IMR-90 (cell line): Measurements from ENCODE around the gene GGPS1. TPM values are rescaled to one million over a fixed set of nuclear protein-coding genes. Genes with fewer than 3 reads are reported as not detected.

ENCODE experiments used
- ATAC-seq: fragments of 200-7000 bp; cut with Tn5 transposase; 2 replicates; pipeline ENCODE4 v1.9.1; 2020; ENCODE audit warnings: low read depth, mild to moderate bottlenecking, moderate library complexity
- BruUV-seq: library from RNA; stranded (reverse); fragments of 400-500 nt; replicated peaks from 2 replicates; lab custom pipeline; 2021; lab: Mats Ljungman, UMichigan
- CTCF ChIA-PET: fragments of 300-600 bp; formaldehyde crosslinking; extraction: SDS; loops from one replicate; lab custom pipeline; 2021; ENCODE audit warnings: antibody characterized with exemption; lab: Yijun Ruan, JAX
- POLR2A ChIA-PET: fragments of 300-600 bp; sonication (Branson Sonifier 250); formaldehyde crosslinking; loops from one replicate; lab custom pipeline; 2022; ENCODE audit warnings: antibody characterized with exemption; ENCODE audit not compliant: unreplicated experiment; lab: Charles Lee
- DNase-seq: peaks from one replicate; pipeline ENCODE4 v3.0.0; 2013
- H2AFZ ChIP-seq: replicated peaks from 2 replicates; pipeline ENCODE3; 2013; ENCODE audit warnings: low read length, mild to moderate bottlenecking; ENCODE audit not compliant: poor library complexity
- H2AK5ac ChIP-seq: 2 replicates; pipeline ENCODE4 v1.6.1; 2013; ENCODE audit warnings: low read depth, low read length, inconsistent platforms
- H2AK9ac ChIP-seq: replicated peaks from 2 replicates; pipeline ENCODE3; 2013; ENCODE audit warnings: mild to moderate bottlenecking, low read depth, low read length, moderate library complexity; ENCODE audit not compliant: poor library complexity
- H2BK120ac ChIP-seq: 2 replicates; pipeline ENCODE4 v1.6.1; 2013; ENCODE audit warnings: low read depth, low read length, inconsistent platforms
- H2BK15ac ChIP-seq: 3 replicates; pipeline ENCODE4 v1.6.1; 2013; ENCODE audit warnings: low read depth, low read length, inconsistent platforms
- H2BK20ac ChIP-seq: 2 replicates; pipeline ENCODE4 v1.6.1; 2013; ENCODE audit warnings: low read depth, mild to moderate bottlenecking, inconsistent platforms, low read length, moderate library complexity
- H2BK5ac ChIP-seq: 2 replicates; pipeline ENCODE4 v1.6.1; 2013; ENCODE audit warnings: mild to moderate bottlenecking, low read depth, low read length, inconsistent platforms; ENCODE audit not compliant: poor library complexity, severe bottlenecking
- H3K14ac ChIP-seq: replicated peaks from 2 replicates; pipeline ENCODE4 v1.6.1; 2013; ENCODE audit warnings: low read depth, low read length, inconsistent platforms
- H3K18ac ChIP-seq: 2 replicates; pipeline ENCODE4 v1.6.1; 2013; ENCODE audit warnings: low read depth, low read length, control low read depth
- H3K23ac ChIP-seq: 2 replicates; pipeline ENCODE4 v1.6.1; 2013; ENCODE audit warnings: low read depth, low read length, inconsistent platforms
- H3K27ac ChIP-seq: 2 replicates; pipeline ENCODE4 v1.5.1; 2013; ENCODE audit warnings: mild to moderate bottlenecking, control low read depth, low read length; ENCODE audit not compliant: insufficient read depth
- H3K27me3 ChIP-seq: 2 replicates; pipeline ENCODE4 v1.6.1; 2013; ENCODE audit warnings: low read length; ENCODE audit not compliant: control insufficient read depth, insufficient read depth
- H3K36me3 ChIP-seq: 2 replicates; pipeline ENCODE4 v1.6.1; 2013; ENCODE audit warnings: low read length, mixed read lengths; ENCODE audit not compliant: control insufficient read depth, insufficient read depth
- H3K4ac ChIP-seq: 2 replicates; pipeline ENCODE4 v1.6.1; 2013; ENCODE audit warnings: low read depth, low read length, inconsistent platforms
- H3K4me1 ChIP-seq: 2 replicates; pipeline ENCODE4 v1.6.1; 2013; ENCODE audit warnings: low read length, mixed read lengths; ENCODE audit not compliant: control insufficient read depth, insufficient read depth
- H3K4me2 ChIP-seq: 2 replicates; pipeline ENCODE4 v1.6.1; 2013; ENCODE audit warnings: low read depth, mild to moderate bottlenecking, control low read depth, low read length, moderate library complexity
- H3K4me3 ChIP-seq: 2 replicates; pipeline ENCODE4 v1.5.1; 2013; ENCODE audit warnings: low read depth, mild to moderate bottlenecking, control low read depth, low read length, moderate library complexity; ENCODE audit not compliant: insufficient read depth
- H3K56ac ChIP-seq: 2 replicates; pipeline ENCODE4 v1.6.1; 2013; ENCODE audit warnings: low read length, inconsistent platforms; ENCODE audit not compliant: insufficient read depth; ENCODE audit errors: extremely low read depth
- H3K79me1 ChIP-seq, 2 experiments: 2 replicates each; pipeline ENCODE4 v1.6.1; 2013; ENCODE audit warnings: low read length in 2 of 2, inconsistent platforms in 1 of 2, low read depth in 1 of 2
- H3K9ac ChIP-seq: 2 replicates; pipeline ENCODE4 v1.6.1; 2013; ENCODE audit warnings: low read depth, low read length, control low read depth
- H3K9me1 ChIP-seq: 2 replicates; pipeline ENCODE4 v1.6.1; 2013; ENCODE audit warnings: low read length, inconsistent platforms; ENCODE audit not compliant: insufficient read depth
- H3K9me3 ChIP-seq: 2 replicates; pipeline ENCODE4 v1.6.1; 2013; ENCODE audit warnings: low read length; ENCODE audit not compliant: control insufficient read depth, insufficient read depth
- H4K20me1 ChIP-seq: 2 replicates; pipeline ENCODE4 v1.6.1; 2013; ENCODE audit warnings: low read length, inconsistent platforms; ENCODE audit not compliant: insufficient read depth
- H4K5ac ChIP-seq: 2 replicates; pipeline ENCODE4 v1.6.1; 2013; ENCODE audit warnings: mild to moderate bottlenecking, low read depth, low read length, control low read depth
- H4K8ac ChIP-seq, 2 experiments: 2 replicates each; pipeline ENCODE4 v1.6.1; 2013; ENCODE audit warnings: low read depth in 2 of 2, low read length in 2 of 2, control low read depth in 1 of 2, inconsistent platforms in 1 of 2
- H4K91ac ChIP-seq: 2 replicates; pipeline ENCODE4 v1.6.1; 2013; ENCODE audit warnings: low read depth, low read length, inconsistent platforms; ENCODE audit not compliant: insufficient read depth
- CHD1 ChIP-seq: IDR thresholded peaks from 2 replicates; pipeline ENCODE4 v1.6.1; 2012; ENCODE audit warnings: low read depth, low read length, improper control_type of control experiment
- FOS ChIP-seq: fragments of 150-350 bp; IDR thresholded peaks from 2 replicates; pipeline ENCODE4 v1.6.1; 2016; ENCODE audit warnings: low read depth, low read length
- MAFK ChIP-seq: IDR thresholded peaks from 2 replicates; pipeline ENCODE4 v1.6.1; 2012; ENCODE audit warnings: low read depth, low read length, improper control_type of control experiment
- NFE2L2 ChIP-seq: fragments of 150-350 bp; IDR thresholded peaks from 2 replicates; pipeline ENCODE4 v1.6.1; 2016; ENCODE audit warnings: low read depth, mild to moderate bottlenecking, low read length
- RAD21 ChIP-seq: IDR thresholded peaks from 2 replicates; pipeline ENCODE4 v1.6.1; 2012; ENCODE audit warnings: low read length, improper control_type of control experiment
- RCOR1 ChIP-seq: IDR thresholded peaks from 2 replicates; pipeline ENCODE4 v1.6.1; 2012; ENCODE audit warnings: mild to moderate bottlenecking, low read length, improper control_type of control experiment; ENCODE audit not compliant: insufficient replicate concordance
- RFX5 ChIP-seq: IDR thresholded peaks from 2 replicates; pipeline ENCODE4 v1.8.0; 2012; ENCODE audit warnings: low read depth, mild to moderate bottlenecking, low read length, moderate library complexity
- SMC3 ChIP-seq: fragments of 150-350 bp; IDR thresholded peaks from 2 replicates; pipeline ENCODE4 v1.6.1; 2016; ENCODE audit warnings: low read depth, mild to moderate bottlenecking, antibody characterized with exemption, low read length, moderate library complexity
- USF2 ChIP-seq: fragments of 150-350 bp; IDR thresholded peaks from 2 replicates; pipeline ENCODE4 v1.6.1; 2017; ENCODE audit warnings: mild to moderate bottlenecking, antibody characterized with exemption, low read length, low read depth
- WGBS, 2 experiments: methylation state at CpG; one replicate each; pipeline versions ENCODE4 v1.1.5 to v1.1.7; 2013; ENCODE audit warnings: missing lambda C conversion rate in 2 of 2; ENCODE audit not compliant: insufficient read length in 1 of 2; ENCODE audit errors: extremely low coverage in 2 of 2; 5-methylcytosine and 5-hydroxymethylcytosine counted together
- dilution Hi-C: fragments of 300-500 bp; cut with HindIII; formaldehyde crosslinking; loops from one replicate; pipeline ENCODE4 v1.14.3; 2018; ENCODE audit warnings: low sequenced_read_pairs; ENCODE audit not compliant: unreplicated experiment
- in situ Hi-C: fragments of 300-500 bp; cut with MboI; formaldehyde crosslinking; loops from 3 replicates; pipeline ENCODE4 v1.14.3; 2019; ENCODE audit warnings: low sequenced_read_pairs, inconsistent platforms, mixed read lengths
- intact Hi-C: fragments of 100-400 bp; cut with micrococcal nuclease; formaldehyde crosslinking; loops from 2 replicates; pipeline ENCODE4 v1.10.0; 2022
- polyA plus RNA-seq, 3 experiments: library from polyadenylated mRNA; depleted of rRNA; stranded (reverse); fragments of >200 nt; gene quantifications; 2 replicates each; pipeline ENCODE4 v1.2.3, GENCODE V29; 2012; ENCODE audit warnings: low replicate concordance in 1 of 3
- total RNA-seq: library from RNA; depleted of rRNA; stranded (reverse); fragments of >200 nt; gene quantifications from 2 replicates; pipeline ENCODE4 v1.2.3, GENCODE V29; 2012
- TF ChIP-seq, protein P1 (sequence below): fragments of 150-350 bp; IDR thresholded peaks from 2 replicates; pipeline ENCODE4 v1.6.1; 2016; ENCODE audit warnings: low read depth, mild to moderate bottlenecking, low read length, moderate library complexity, borderline replicate concordance

The GGPS1 gene
- total and polyA plus RNA-seq, 2 of the 4 experiments (the other 2 are of a cell fraction) = 16.4 to 21.5 TPM

DNA sequence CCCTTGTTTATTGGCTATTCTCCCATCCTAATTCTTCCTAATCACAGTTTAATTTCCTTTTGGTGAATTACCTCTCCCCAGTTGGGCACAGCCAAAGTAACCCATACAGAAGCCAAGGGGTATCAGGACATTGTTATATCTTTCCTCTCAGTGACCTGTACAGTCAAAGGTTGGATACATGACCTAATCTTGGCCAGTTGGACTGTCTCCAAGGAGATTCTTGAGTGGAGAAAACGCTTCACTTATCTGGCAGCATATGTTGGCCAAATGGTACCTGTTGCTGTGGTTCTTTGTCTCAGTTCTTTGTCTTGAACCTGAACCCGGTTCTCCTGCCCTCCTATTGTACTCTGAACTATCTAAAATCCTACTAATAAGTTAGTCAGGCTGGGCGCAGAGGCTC, 23.5 kb downstream of the GGPS1 start:
- no peak overlapping the region for H4K5ac ChIP-seq
- no peak overlapping the region for H3K18ac ChIP-seq
- dilution Hi-C loops = no loop called here
- H3K9ac ChIP-seq = no peak overlapping the region
- POLR2A ChIA-PET = no interaction called here
- CTCF ChIA-PET = no interaction called here
- in situ Hi-C loops = no loop called here
- no peaks in the 10 kb centered on the region for H3K9me1 ChIP-seq
- no peak overlapping the region for H2AK5ac ChIP-seq
- no peaks in the 10 kb centered on the region for H3K9me3 ChIP-seq
- no peak overlapping the region for H2AFZ ChIP-seq
- H3K4me1 ChIP-seq = no peaks in the 10 kb centered on the region
- TF ChIP-seq CHD1 (no peak), SMC3 (no peak), FOS (no peak), MAFK (no peak), USF2 (no peak), RCOR1 (no peak), RFX5 (no peak), NFE2L2 (no peak), RAD21 (no peak)
- TF ChIP-seq, protein P1, sequence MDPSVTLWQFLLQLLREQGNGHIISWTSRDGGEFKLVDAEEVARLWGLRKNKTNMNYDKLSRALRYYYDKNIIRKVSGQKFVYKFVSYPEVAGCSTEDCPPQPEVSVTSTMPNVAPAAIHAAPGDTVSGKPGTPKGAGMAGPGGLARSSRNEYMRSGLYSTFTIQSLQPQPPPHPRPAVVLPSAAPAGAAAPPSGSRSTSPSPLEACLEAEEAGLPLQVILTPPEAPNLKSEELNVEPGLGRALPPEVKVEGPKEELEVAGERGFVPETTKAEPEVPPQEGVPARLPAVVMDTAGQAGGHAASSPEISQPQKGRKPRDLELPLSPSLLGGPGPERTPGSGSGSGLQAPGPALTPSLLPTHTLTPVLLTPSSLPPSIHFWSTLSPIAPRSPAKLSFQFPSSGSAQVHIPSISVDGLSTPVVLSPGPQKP = no peak
- intact Hi-C loops = no loop called here
- H2AK9ac ChIP-seq = no peak overlapping the region
- H3K4ac ChIP-seq = no peak overlapping the region
- H3K36me3 ChIP-seq = no peaks in the 10 kb centered on the region
- no peak overlapping the region for H3K4me3 ChIP-seq
- H2BK5ac ChIP-seq = no peak overlapping the region
- H2BK20ac ChIP-seq = no peak overlapping the region
- H3K23ac ChIP-seq = no peak overlapping the region
- no peaks in the 10 kb centered on the region for H4K20me1 ChIP-seq
- H3K27me3 ChIP-seq = no peaks in the 10 kb centered on the region
- no peak overlapping the region for H3K14ac ChIP-seq
- H3K4me2 ChIP-seq = no peak overlapping the region
- H3K79me1 ChIP-seq = no peaks in the 10 kb centered on the region
- no peak overlapping the region for H3K56ac ChIP-seq
- no peak overlapping the region for H2BK15ac ChIP-seq
- DNase-seq = no peak
- H3K27ac ChIP-seq = no peak overlapping the region
- BruUV-seq = no TSS peak
- H4K8ac ChIP-seq = no peak overlapping the region
- H4K91ac ChIP-seq = no peak overlapping the region
- H2BK120ac ChIP-seq = no peak overlapping the region
- 100% methylated on average over 1 of the region's 3 CpGs; no CpG with 5 or more reads in 1 of the 2 experiments for WGBS, 2 experiments
- ATAC-seq = no peak
